SJCRH30 (cell line): Measurements from ENCODE around the gene GAB2. TPM values are rescaled to one million over a fixed set of nuclear protein-coding genes. Genes with fewer than 3 reads are reported as not detected.

Source experiments
- DNase-seq, 2 experiments: peaks; one replicate each; pipeline ENCODE4 v3.0.0-alpha.2; 2015 to 2020
- H3K27ac ChIP-seq: fragments of 250-450 bp; sonication (Bioruptor Pico); 2 replicates; pipeline ENCODE4 v1.5.1; 2020; ENCODE audit warnings: mild to moderate bottlenecking, moderate library complexity
- H3K27me3 ChIP-seq: fragments of 250-450 bp; sonication (Bioruptor Pico); 2 replicates; pipeline ENCODE4 v1.5.1; 2020; ENCODE audit warnings: mild to moderate bottlenecking, moderate library complexity
- H3K36me3 ChIP-seq: fragments of 250-450 bp; sonication (Bioruptor Pico); 2 replicates; pipeline ENCODE4 v1.5.1; 2020; ENCODE audit warnings: mild to moderate bottlenecking, moderate library complexity
- H3K4me1 ChIP-seq: fragments of 250-450 bp; sonication (Bioruptor Pico); 2 replicates; pipeline ENCODE4 v1.5.1; 2020; ENCODE audit warnings: mild to moderate bottlenecking, moderate library complexity
- H3K4me3 ChIP-seq: fragments of 250-450 bp; sonication (Bioruptor Pico); 2 replicates; pipeline ENCODE4 v1.5.1; 2020; ENCODE audit warnings: mild to moderate bottlenecking, moderate library complexity
- H3K9me3 ChIP-seq: fragments of 250-450 bp; sonication (Bioruptor Pico); replicated peaks from 2 replicates; pipeline ENCODE4 v1.5.1; 2020; ENCODE audit warnings: mild to moderate bottlenecking, moderate library complexity
- total RNA-seq: library from RNA; depleted of rRNA; stranded (reverse); fragments of >200 nt; shearing (Covaris generic); gene quantifications from 2 replicates; pipeline ENCODE4 v1.2.3, GENCODE V29; 2014

GAB2 gene
- total RNA-seq, 1 experiment from 2014 or later, result 5.6 TPM

DNA sequence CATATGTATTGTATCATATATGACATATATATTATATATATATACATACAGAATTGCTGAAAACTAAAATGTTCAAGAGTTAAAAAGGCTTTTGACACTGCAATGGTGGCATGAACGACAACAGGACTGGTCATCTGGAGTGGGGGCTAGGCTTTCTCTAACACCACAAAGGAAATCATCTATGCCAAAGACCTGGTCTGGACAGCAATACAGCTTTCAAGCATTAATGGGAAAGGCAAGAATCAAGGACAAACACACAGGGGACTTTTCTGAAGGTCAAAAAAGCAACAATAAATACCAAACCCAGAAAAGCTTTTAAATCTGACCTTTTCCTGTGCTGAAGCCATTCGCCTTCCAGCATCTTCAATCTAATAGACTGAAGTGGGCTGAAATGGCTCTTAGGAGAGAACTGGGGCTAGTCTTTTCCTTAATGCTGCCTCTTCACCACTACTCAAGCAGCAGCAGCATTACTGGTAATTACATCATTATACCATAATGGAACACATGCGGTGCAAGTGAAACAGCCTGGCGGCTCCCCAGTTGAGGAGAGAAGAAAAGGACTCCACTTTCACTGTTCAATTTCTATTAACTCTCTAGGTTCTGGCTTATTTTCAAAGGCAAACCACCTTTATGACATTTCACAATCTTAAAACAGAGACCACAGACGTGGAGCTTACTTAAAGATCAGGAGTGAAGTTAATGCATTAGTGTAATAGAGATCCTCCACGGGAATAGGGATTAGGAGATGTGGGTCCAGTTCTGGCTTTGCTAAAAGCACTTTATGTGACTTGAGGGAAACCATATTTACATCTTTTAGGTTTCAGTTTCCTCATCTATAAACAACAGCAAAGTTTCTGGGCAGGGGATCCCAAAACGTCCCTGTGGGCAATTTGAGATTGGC, 63.0 kb downstream of the GAB2 start:
- Histone ChIP-seq H3K27ac (no peak overlapping the region), H3K4me1 (peaks cover 14% of the 10 kb centered on the region), H3K9me3 (peaks cover 10% of the 10 kb centered on the region; the same call in 1 of the 2 replicates), H3K4me3 (no peak overlapping the region), H3K36me3 (no peaks in the 10 kb centered on the region), H3K27me3 (no peaks in the 10 kb centered on the region)
- no peak for DNase-seq

DNA sequence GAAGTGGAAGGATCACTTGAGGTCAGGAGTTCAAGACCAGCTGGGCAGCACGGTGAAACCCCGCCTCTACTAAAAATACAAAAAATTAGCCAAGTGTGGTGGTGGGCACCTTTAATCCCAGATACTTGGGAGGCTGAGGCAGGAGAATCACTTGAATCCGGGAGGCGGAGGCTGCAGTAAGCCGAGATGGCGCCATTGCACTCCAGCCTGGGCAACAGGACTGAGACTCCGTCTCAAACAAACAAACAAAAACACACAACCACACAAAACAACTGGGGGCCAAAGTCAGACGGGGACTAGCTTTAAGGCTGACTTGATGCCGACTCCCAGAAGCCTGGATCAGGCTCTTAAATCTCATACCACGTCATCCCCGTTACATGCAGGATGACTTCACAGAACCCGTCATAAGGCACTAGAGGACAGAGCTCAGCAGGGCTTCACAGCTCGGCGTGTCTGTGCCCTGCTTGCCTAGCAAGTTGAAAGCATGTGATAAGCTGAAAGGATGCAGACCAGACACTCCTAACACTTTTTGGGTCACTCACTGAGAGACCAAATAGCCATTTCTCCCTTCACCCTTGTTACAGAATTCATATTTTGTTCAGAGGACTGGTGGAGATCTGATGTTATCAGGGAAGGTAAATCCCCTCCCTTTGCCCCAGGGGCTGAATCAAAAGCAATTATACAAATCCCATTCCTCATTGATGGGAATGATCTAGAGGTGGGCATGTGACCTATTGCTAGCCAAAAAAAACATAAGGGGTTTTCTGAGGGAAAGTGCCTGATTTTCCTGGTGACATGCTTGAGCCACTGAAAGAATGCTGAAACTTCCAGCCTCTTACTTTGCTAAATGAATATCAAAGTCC, 65.4 kb downstream of the GAB2 start:
- H3K27me3 ChIP-seq, result no peaks in the 10 kb centered on the region
- peaks cover 22% of the 10 kb centered on the region for H3K4me1 ChIP-seq
- no peak overlapping the region; the same call in 1 of the 2 replicates for H3K27ac ChIP-seq
- H3K36me3 ChIP-seq, result no peaks in the 10 kb centered on the region
- DNase-seq, result peak; percentile 30 to 45
- peaks cover 3% of the 10 kb centered on the region; the same call in 1 of the 2 replicates for H3K9me3 ChIP-seq
- no peak overlapping the region for H3K4me3 ChIP-seq

DNA sequence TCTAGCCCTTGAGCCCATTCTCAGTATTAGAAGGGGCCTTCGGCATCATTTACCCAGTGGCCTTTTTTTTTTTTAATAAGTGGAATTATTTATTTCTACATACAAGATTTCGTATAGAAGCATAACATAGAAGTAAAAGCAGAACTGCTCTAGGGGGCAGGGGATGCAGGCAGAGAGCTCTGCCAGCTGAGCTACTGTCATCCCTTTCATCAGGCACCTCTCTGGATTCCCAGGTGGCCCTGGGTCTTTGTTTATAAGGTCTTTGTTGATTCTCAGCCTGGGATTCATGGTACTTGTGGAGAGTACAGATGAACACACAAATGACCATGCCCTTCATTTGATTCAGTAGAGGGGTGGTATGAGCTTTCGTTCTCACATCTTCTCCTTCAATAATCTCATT, 66.4 kb downstream of the GAB2 start:
- Histone ChIP-seq H3K27ac (peak overlapping the region; percentile 79), H3K4me1 (peaks cover 22% of the 10 kb centered on the region), H3K9me3 (no peaks in the 10 kb centered on the region), H3K27me3 (no peaks in the 10 kb centered on the region), H3K4me3 (peak overlapping the region; percentile 37), H3K36me3 (no peaks in the 10 kb centered on the region)
- no peak for DNase-seq

DNA sequence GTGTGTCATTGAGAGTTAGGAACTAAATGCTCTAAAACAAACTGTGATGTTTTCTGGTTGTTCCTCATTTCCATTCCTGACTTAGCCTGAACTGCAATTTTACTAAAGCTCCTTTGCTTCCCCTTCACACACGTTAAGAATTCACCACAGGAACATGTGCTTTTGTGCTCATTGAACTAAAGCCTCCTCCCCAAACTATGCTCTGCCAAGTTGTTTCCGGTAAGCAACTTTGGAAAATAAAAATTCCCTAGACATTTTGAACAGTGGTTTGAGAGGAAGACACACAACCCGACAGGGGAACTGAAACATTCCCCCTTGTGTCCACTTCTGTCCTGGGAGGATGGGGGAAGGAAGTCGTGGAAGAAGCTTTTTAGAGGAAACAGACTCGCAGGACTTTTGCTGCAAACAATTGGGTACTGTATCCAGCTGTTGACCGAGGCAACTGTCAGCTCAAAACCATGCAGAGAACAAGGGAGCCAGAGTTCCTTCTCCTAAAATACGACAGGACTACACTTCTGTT, 66.9 kb downstream of the GAB2 start:
- Histone ChIP-seq H3K27ac (peak overlapping the region; percentile 79), H3K27me3 (no peaks in the 10 kb centered on the region), H3K9me3 (no peaks in the 10 kb centered on the region), H3K4me1 (peaks cover 22% of the 10 kb centered on the region), H3K4me3 (peak overlapping the region; percentile 37), H3K36me3 (no peaks in the 10 kb centered on the region)
- DNase-seq, result peak; percentile 70 to 82

DNA sequence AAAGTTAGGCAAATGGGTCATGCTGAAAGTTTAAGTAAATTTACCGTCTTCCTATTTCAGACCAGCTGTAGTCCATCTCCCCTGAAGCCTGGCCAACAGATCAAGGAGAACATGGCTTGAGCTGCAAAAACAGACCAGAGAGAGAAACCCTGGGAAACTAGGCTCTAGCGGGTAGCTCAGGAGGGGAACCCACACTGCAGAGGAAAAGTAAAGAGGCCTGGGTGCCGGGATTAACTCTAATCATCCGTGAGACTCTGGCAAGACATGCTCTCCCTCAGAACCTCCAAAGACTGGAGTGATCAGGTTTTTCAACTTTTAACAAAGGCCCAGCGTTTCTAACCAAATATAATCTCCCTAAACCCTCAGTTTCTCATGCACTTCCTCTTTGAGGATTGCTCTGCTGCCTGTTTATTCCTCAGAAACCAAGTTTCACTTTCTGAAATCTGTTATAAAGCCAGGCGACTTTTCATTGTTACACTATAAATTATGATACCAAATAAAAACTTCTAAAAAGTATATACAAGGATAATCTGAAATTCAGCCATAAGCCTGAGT, 67.5 kb downstream of the GAB2 start:
- no peaks in the 10 kb centered on the region for H3K9me3 ChIP-seq
- H3K4me1 ChIP-seq, result peaks cover 22% of the 10 kb centered on the region
- peak overlapping the region; percentile 79 for H3K27ac ChIP-seq
- peak; percentile 49 to 72 for DNase-seq
- H3K27me3 ChIP-seq, result no peaks in the 10 kb centered on the region
- H3K36me3 ChIP-seq, result no peaks in the 10 kb centered on the region
- peak overlapping the region; percentile 37 for H3K4me3 ChIP-seq

DNA sequence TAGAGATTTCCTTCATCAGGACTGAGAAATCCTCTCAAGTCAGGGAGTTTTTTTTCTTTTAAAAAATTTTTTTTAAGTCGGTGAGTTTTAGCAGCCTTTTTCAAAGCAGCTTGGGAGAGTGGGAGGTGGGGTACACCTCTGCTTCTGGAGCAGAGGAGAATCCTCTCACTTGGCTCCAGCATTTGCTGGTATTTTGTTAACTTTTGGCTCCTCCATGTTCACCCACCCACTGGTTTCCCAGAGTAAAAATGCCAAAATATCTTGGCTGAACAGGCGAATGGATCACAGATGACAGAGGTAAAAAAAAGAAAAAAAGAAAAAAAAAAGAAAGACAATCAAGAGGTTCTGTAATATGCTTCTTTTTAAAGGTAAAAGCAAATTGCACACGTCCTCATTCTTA, 68.0 kb downstream of the GAB2 start:
- H3K4me1 ChIP-seq, result peaks cover 22% of the 10 kb centered on the region
- H3K27me3 ChIP-seq, result no peaks in the 10 kb centered on the region
- peak overlapping the region; percentile 79 for H3K27ac ChIP-seq
- no peaks in the 10 kb centered on the region for H3K9me3 ChIP-seq
- H3K4me3 ChIP-seq, result peak overlapping the region; percentile 37
- H3K36me3 ChIP-seq, result no peaks in the 10 kb centered on the region
- no peak for DNase-seq

DNA sequence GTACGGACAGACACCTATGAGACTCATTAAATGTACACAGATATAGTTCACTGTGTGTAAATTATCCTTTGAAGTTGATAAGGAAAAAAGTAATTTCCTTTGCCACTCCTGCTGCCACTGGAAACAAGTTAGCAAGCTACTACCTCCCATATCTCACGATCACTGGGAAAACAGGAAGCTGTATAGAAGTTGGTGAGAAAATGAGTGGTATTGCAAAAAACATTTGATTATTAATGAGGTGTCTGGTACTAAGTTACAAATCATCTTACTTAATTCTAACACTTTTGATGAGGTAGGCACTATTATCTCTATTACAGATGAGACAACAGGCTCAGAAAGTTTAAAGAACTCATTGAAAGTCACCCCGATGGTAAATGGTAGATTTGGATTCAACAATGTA, 68.5 kb downstream of the GAB2 start:
- Histone ChIP-seq H3K4me3 (0 out of 2 replicates have a peak overlapping the region, but pooled peaks have one; percentile 37), H3K27ac (peak overlapping the region; percentile 79), H3K27me3 (no peaks in the 10 kb centered on the region), H3K9me3 (no peaks in the 10 kb centered on the region), H3K4me1 (peaks cover 22% of the 10 kb centered on the region), H3K36me3 (no peaks in the 10 kb centered on the region)
- no peak for DNase-seq

DNA sequence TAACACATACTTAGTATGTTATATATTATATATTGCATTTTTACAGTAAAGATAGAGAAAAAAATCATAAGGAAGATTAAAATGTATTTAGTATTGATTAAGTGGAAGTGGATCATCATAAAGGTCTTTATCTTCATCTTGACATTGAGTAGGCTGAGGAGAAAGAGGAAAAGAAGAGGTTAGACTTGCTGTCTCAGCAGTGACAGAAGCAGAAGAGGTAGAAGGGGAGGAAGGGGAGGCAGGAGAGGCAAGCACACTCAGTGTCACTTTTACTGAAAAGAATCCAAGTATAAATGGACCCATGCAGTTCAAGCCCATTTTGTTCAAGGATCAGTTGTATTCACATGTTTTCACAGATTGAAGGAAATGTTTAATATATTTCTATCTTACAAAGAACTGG, 69.7 kb downstream of the GAB2 start:
- Histone ChIP-seq H3K27ac (no peak overlapping the region), H3K4me1 (peaks cover 22% of the 10 kb centered on the region), H3K9me3 (no peaks in the 10 kb centered on the region), H3K27me3 (no peaks in the 10 kb centered on the region), H3K36me3 (no peaks in the 10 kb centered on the region), H3K4me3 (no peak overlapping the region)
- DNase-seq, result no peak

- no peak overlapping the region for H3K4me3 ChIP-seq
- H3K27me3 ChIP-seq, result no peaks in the 10 kb centered on the region
- no peaks in the 10 kb centered on the region for H3K36me3 ChIP-seq
- no peak overlapping the region for H3K27ac ChIP-seq
- peaks cover 15% of the 10 kb centered on the region; the same call in 1 of the 2 replicates for H3K4me1 ChIP-seq
- no peak for DNase-seq
- H3K9me3 ChIP-seq, result no peaks in the 10 kb centered on the region
Measured at GRCh38 chr11:78346799-78347198, 70.8 kb downstream of the GAB2 start.

GRCh38 chr11:78345450-78345849, 72.2 kb downstream of the GAB2 start:
- H3K27ac ChIP-seq, result no peak overlapping the region
- H3K36me3 ChIP-seq, result no peaks in the 10 kb centered on the region
- H3K27me3 ChIP-seq, result no peaks in the 10 kb centered on the region
- no peak for DNase-seq
- no peak overlapping the region for H3K4me3 ChIP-seq
- H3K4me1 ChIP-seq, result peaks cover 13% of the 10 kb centered on the region
- no peaks in the 10 kb centered on the region for H3K9me3 ChIP-seq

DNA sequence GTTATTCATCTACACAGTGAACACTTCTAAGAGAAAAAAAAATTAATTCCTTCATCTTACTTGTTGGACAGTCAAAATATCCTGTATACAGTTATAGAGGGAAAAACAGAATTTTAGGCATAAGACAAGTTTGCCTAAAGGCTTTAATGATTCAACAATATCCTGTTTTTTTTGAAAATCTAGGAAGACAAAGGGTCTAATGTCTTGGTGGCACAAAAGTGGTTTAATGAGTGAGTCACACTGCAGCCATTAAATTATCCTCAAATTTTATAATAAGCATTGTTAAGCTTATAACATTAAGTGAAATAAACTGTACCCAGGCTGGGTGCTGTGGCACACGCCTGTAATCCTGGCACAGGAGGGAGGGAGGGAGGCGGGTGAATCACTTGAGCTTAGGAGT, 72.9 kb downstream of the GAB2 start:
- Histone ChIP-seq H3K27ac (no peak overlapping the region), H3K36me3 (no peaks in the 10 kb centered on the region)

GRCh38 chr11:78344094-78344493, 73.5 kb downstream of the GAB2 start:
- Histone ChIP-seq H3K9me3 (no peaks in the 10 kb centered on the region), H3K27ac (no peak overlapping the region), H3K27me3 (no peaks in the 10 kb centered on the region), H3K4me1 (peaks cover 20% of the 10 kb centered on the region), H3K36me3 (no peaks in the 10 kb centered on the region), H3K4me3 (no peak overlapping the region)
- DNase-seq, result no peak

More for the DNA sequence above, 72.9 kb downstream of the GAB2 start:
- no peak for DNase-seq
- H3K4me1 ChIP-seq, result peaks cover 21% of the 10 kb centered on the region
- H3K27me3 ChIP-seq, result no peaks in the 10 kb centered on the region
- H3K4me3 ChIP-seq, result no peak overlapping the region
- no peaks in the 10 kb centered on the region for H3K9me3 ChIP-seq

- DNase-seq, result no peak
- peaks cover 17% of the 10 kb centered on the region for H3K4me1 ChIP-seq
- no peaks in the 10 kb centered on the region for H3K9me3 ChIP-seq
- H3K27me3 ChIP-seq, result no peaks in the 10 kb centered on the region
- H3K36me3 ChIP-seq, result no peaks in the 10 kb centered on the region
- no peak overlapping the region for H3K27ac ChIP-seq
- H3K4me3 ChIP-seq, result no peak overlapping the region
Measured at GRCh38 chr11:78343303-78343702, 74.3 kb downstream of the GAB2 start.

DNA sequence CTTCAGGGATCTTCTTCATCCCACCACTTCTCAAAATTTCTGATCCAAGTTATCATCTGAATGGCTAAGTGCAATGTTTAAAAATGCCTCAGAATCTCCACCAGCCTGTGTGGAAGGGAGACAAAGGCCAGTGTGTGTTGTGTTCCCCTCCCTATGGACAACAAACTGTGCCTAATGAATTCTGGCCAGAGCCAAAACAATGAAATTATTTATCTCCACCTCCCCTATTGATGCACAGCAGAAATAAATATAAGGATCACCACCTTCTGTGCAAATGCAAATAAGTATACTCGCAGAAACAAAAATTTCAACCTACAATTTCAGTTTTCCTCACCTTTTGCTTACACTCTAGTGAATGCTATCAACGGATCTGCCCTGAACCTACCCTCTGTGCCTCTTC, 75.8 kb downstream of the GAB2 start:
- no peak for DNase-seq
- H3K4me1 ChIP-seq, result peaks cover 17% of the 10 kb centered on the region
- H3K4me3 ChIP-seq, result no peak overlapping the region
- no peaks in the 10 kb centered on the region for H3K36me3 ChIP-seq
- no peaks in the 10 kb centered on the region for H3K27me3 ChIP-seq
- H3K9me3 ChIP-seq, result no peaks in the 10 kb centered on the region
- H3K27ac ChIP-seq, result no peak overlapping the region
